Effector memory CD8-positive, alpha-beta T cell (primary cell): ENCODE data around the gene KREMEN1.
"Not testable (repeated sequence)": the region's sequence is repeated elsewhere in the genome, so short reads cannot be mapped to it uniquely, and the experiment has no call there.

Experiments
- ATAC-seq: fragments of 150-1000 bp; cut with Tn5 transposase; replicated peaks from 2 replicates; pipeline ENCODE4 v1.10.0; 2021; ENCODE audit warnings: mild to moderate bottlenecking, moderate library complexity
- DNase-seq, 3 experiments: peaks; one replicate each; pipeline ENCODE4 v3.0.0; 2021
- H3K27ac Mint-ChIP-seq, 2 donors: one replicate each; pipeline ENCODE4 v1.8.0; 2022; ENCODE audit warnings: mild to moderate bottlenecking in 2 of 2, mixed read lengths in 2 of 2, moderate library complexity in 2 of 2
- H3K27me3 Mint-ChIP-seq, 2 donors: one replicate each; pipeline ENCODE4 v1.8.0; 2022; ENCODE audit warnings: mixed read lengths in 2 of 2
- H3K36me3 Mint-ChIP-seq: one replicate; pipeline ENCODE4 v1.8.0; 2022; ENCODE audit warnings: mild to moderate bottlenecking, moderate library complexity, mixed read lengths; ENCODE audit not compliant: insufficient read depth
- H3K4me1 Mint-ChIP-seq, 2 donors: one replicate each; pipeline ENCODE4 v1.8.0; 2022; ENCODE audit warnings: low read depth in 2 of 2, mixed read lengths in 2 of 2
- H3K4me3 Mint-ChIP-seq, 2 donors: one replicate each; pipeline ENCODE4 v1.8.0; 2022; ENCODE audit warnings: mild to moderate bottlenecking in 2 of 2, mixed read lengths in 2 of 2, moderate library complexity in 2 of 2
- H3K9me3 Mint-ChIP-seq, 2 donors: one replicate each; pipeline ENCODE4 v1.8.0; 2022; ENCODE audit warnings: mixed read lengths in 2 of 2

The KREMEN1 gene

GRCh38 chr22:29078036-29078868 is 5.4 kb downstream of the KREMEN1 start:
- H3K4me3 Mint-ChIP-seq, result no peak overlapping the region
- no peak for ATAC-seq
- no peaks in the 10 kb centered on the region for H3K9me3 Mint-ChIP-seq
- H3K36me3 Mint-ChIP-seq, result peaks cover 2% of the 10 kb centered on the region
- no peak overlapping the region for H3K27ac Mint-ChIP-seq
- H3K4me1 Mint-ChIP-seq, result peaks cover 12 to 13% of the 10 kb centered on the region in 2 donors
- H3K27me3 Mint-ChIP-seq, result peaks cover 48 to 51% of the 10 kb centered on the region in 2 donors
- no peak for DNase-seq

GRCh38 chr22:29078869-29079207 is 6.0 kb downstream of the KREMEN1 start:
- H3K27me3 Mint-ChIP-seq, result peaks cover 50 to 54% of the 10 kb centered on the region in 2 donors
- DNase-seq (no peak), ATAC-seq (no peak)
- peaks cover 2% of the 10 kb centered on the region for H3K36me3 Mint-ChIP-seq
- H3K9me3 Mint-ChIP-seq, result no peaks in the 10 kb centered on the region
- peaks cover 10 to 11% of the 10 kb centered on the region in 2 donors for H3K4me1 Mint-ChIP-seq
- H3K4me3 Mint-ChIP-seq, result no peak overlapping the region
- H3K27ac Mint-ChIP-seq, result no peak overlapping the region

- Mint-ChIP-seq H3K36me3 (peaks cover 2% of the 10 kb centered on the region), H3K4me1 (peaks cover 5 to 6% of the 10 kb centered on the region in 2 donors), H3K27ac (no peak overlapping the region), H3K4me3 (no peak overlapping the region), H3K27me3 (peaks cover 47 to 54% of the 10 kb centered on the region in 2 donors), H3K9me3 (no peaks in the 10 kb centered on the region)
- peak in 2 of 3 experiments; percentile 4 to 5 for DNase-seq
- peak; percentile 80 for ATAC-seq
Measured at GRCh38 chr22:29079218-29079901, 6.5 kb downstream of the KREMEN1 start.

GRCh38 chr22:29080106-29080975 is 7.5 kb downstream of the KREMEN1 start:
- Mint-ChIP-seq H3K4me3 (no peak overlapping the region), H3K4me1 (peaks cover 5% of the 10 kb centered on the region in 2 donors), H3K36me3 (peaks cover 2% of the 10 kb centered on the region), H3K27me3 (peaks cover 38 to 46% of the 10 kb centered on the region in 2 donors), H3K9me3 (no peaks in the 10 kb centered on the region), H3K27ac (no peak overlapping the region)
- no peak for ATAC-seq
- no peak for DNase-seq

GRCh38 chr22:29081517-29082236 is 8.8 kb downstream of the KREMEN1 start:
- DNase-seq (no peak), ATAC-seq (no peak)
- Mint-ChIP-seq H3K27me3 (peaks cover 28 to 36% of the 10 kb centered on the region in 2 donors), H3K4me1 (peaks cover 5% of the 10 kb centered on the region in 2 donors), H3K36me3 (peaks cover 2% of the 10 kb centered on the region), H3K9me3 (no peaks in the 10 kb centered on the region), H3K4me3 (no peak overlapping the region), H3K27ac (no peak overlapping the region)

- H3K4me3 Mint-ChIP-seq, result no peak overlapping the region
Measured at GRCh38 chr22:29082826-29083545, 10.2 kb downstream of the KREMEN1 start.

GRCh38 chr22:29083576-29083932 is 10.7 kb downstream of the KREMEN1 start:
- not testable (repeated sequence) for DNase-seq, H3K4me1 Mint-ChIP-seq, H3K27ac Mint-ChIP-seq, ATAC-seq, H3K9me3 Mint-ChIP-seq, H3K4me3 Mint-ChIP-seq, H3K36me3 Mint-ChIP-seq
- peaks cover 22 to 27% of the 10 kb centered on the region in 2 donors for H3K27me3 Mint-ChIP-seq

More at GRCh38 chr22:29082826-29083545, 10.2 kb downstream of the KREMEN1 start:
- DNase-seq (no peak), ATAC-seq (no peak)
- Mint-ChIP-seq H3K4me1 (peaks cover 5% of the 10 kb centered on the region in 2 donors), H3K9me3 (no peaks in the 10 kb centered on the region), H3K27ac (no peak overlapping the region), H3K27me3 (peaks cover 19 to 33% of the 10 kb centered on the region in 2 donors), H3K36me3 (peaks cover 2% of the 10 kb centered on the region)

GRCh38 chr22:29083933-29084591 is 11.2 kb downstream of the KREMEN1 start:
- no peak for DNase-seq
- H3K27me3 Mint-ChIP-seq, result peaks cover 27% of the 10 kb centered on the region in 2 donors
- H3K9me3 Mint-ChIP-seq, result no peaks in the 10 kb centered on the region
- H3K27ac Mint-ChIP-seq, result no peak overlapping the region
- H3K4me1 Mint-ChIP-seq, result peaks cover 5% of the 10 kb centered on the region in 2 donors
- peaks cover 2% of the 10 kb centered on the region for H3K36me3 Mint-ChIP-seq
- no peak overlapping the region for H3K4me3 Mint-ChIP-seq
- ATAC-seq, result no peak

- Mint-ChIP-seq H3K27ac (no peak overlapping the region), H3K9me3 (no peaks in the 10 kb centered on the region), H3K27me3 (peaks cover 33 to 40% of the 10 kb centered on the region in 2 donors), H3K36me3 (peaks cover 3% of the 10 kb centered on the region), H3K4me1 (peaks cover 0 to 2% of the 10 kb centered on the region in 2 donors), H3K4me3 (no peak overlapping the region)
- ATAC-seq, result no peak
- DNase-seq, result no peak
Measured at GRCh38 chr22:29087012-29087411, 14.2 kb downstream of the KREMEN1 start.

- Mint-ChIP-seq H3K27ac (no peak overlapping the region), H3K27me3 (peaks cover 35 to 45% of the 10 kb centered on the region in 2 donors), H3K4me3 (no peak overlapping the region), H3K4me1 (no peaks in the 10 kb centered on the region), H3K9me3 (no peaks in the 10 kb centered on the region), H3K36me3 (peaks cover 3% of the 10 kb centered on the region)
- DNase-seq (no peak), ATAC-seq (no peak)
Measured at GRCh38 chr22:29088809-29089208, 16.0 kb downstream of the KREMEN1 start.

- Mint-ChIP-seq H3K27ac (no peak overlapping the region), H3K36me3 (peaks cover 3% of the 10 kb centered on the region)
Measured at GRCh38 chr22:29089507-29089906, 16.7 kb downstream of the KREMEN1 start.

GRCh38 chr22:29090039-29090438 is 17.2 kb downstream of the KREMEN1 start:
- Mint-ChIP-seq H3K36me3 (peaks cover 3% of the 10 kb centered on the region), H3K9me3 (no peaks in the 10 kb centered on the region), H3K27me3 (peaks cover 36 to 53% of the 10 kb centered on the region in 2 donors), H3K27ac (no peak overlapping the region), H3K4me3 (no peak overlapping the region), H3K4me1 (no peaks in the 10 kb centered on the region)
- DNase-seq, result no peak
- ATAC-seq, result no peak

More at GRCh38 chr22:29089507-29089906, 16.7 kb downstream of the KREMEN1 start:
- Mint-ChIP-seq H3K4me3 (no peak overlapping the region), H3K27me3 (peaks cover 36 to 49% of the 10 kb centered on the region in 2 donors), H3K9me3 (no peaks in the 10 kb centered on the region), H3K4me1 (no peaks in the 10 kb centered on the region)
- DNase-seq (no peak), ATAC-seq (no peak)
